Nephron progenitor cell (in vitro differentiated cells): ENCODE measurements around the gene GRM7.

Experiments
- DNase-seq: peaks from one replicate; pipeline ENCODE4 v3.0.0; 2021
- H3K27ac Mint-ChIP-seq: 2 replicates; pipeline ENCODE4 v1.8.0; 2021; ENCODE audit warnings: mild to moderate bottlenecking, moderate library complexity, mixed read lengths
- H3K27me3 Mint-ChIP-seq: 2 replicates; pipeline ENCODE4 v1.8.0; 2021; ENCODE audit warnings: mild to moderate bottlenecking, low read depth, mixed read lengths; ENCODE audit not compliant: poor library complexity
- H3K36me3 Mint-ChIP-seq: 2 replicates; pipeline ENCODE4 v1.8.0; 2021; ENCODE audit warnings: low read depth, mixed read lengths
- H3K4me1 Mint-ChIP-seq: 2 replicates; pipeline ENCODE4 v1.8.0; 2021; ENCODE audit warnings: mixed read lengths
- H3K4me3 Mint-ChIP-seq: 2 replicates; pipeline ENCODE4 v1.8.0; 2021; ENCODE audit warnings: mild to moderate bottlenecking, moderate library complexity, mixed read lengths
- H3K9me3 Mint-ChIP-seq: 2 replicates; pipeline ENCODE4 v1.8.0; 2021; ENCODE audit warnings: mild to moderate bottlenecking, moderate library complexity, mixed read lengths
- CTCF ChIP-seq: fragments of 200-600 bp; sonication (generic); IDR thresholded peaks from 2 replicates; pipeline ENCODE4 v1.5.0; 2021; ENCODE audit warnings: antibody characterized with exemption

GRM7 gene

GRCh38 chr3:6971933-6972332 is 111.0 kb downstream of the GRM7 start:
- Mint-ChIP-seq H3K4me3 (no peak overlapping the region), H3K4me1 (no peaks in the 10 kb centered on the region), H3K36me3 (no peaks in the 10 kb centered on the region), H3K27me3 (no peaks in the 10 kb centered on the region), H3K9me3 (no peaks in the 10 kb centered on the region), H3K27ac (no peak overlapping the region)
- no peak for TF ChIP-seq CTCF
- DNase-seq = no peak

- H3K9me3 Mint-ChIP-seq = no peaks in the 10 kb centered on the region
- no peak for DNase-seq
- no peak overlapping the region for H3K27ac Mint-ChIP-seq
- no peaks in the 10 kb centered on the region for H3K27me3 Mint-ChIP-seq
- no peak overlapping the region for H3K4me3 Mint-ChIP-seq
- peaks cover 9% of the 10 kb centered on the region for H3K4me1 Mint-ChIP-seq
- no peak for TF ChIP-seq CTCF
- no peaks in the 10 kb centered on the region for H3K36me3 Mint-ChIP-seq
Measured at GRCh38 chr3:6985848-6986247, 124.9 kb downstream of the GRM7 start.

GRCh38 chr3:6989608-6990291 is 128.8 kb downstream of the GRM7 start:
- DNase-seq = no peak
- no peak for TF ChIP-seq CTCF
- Mint-ChIP-seq H3K27ac (no peak overlapping the region), H3K9me3 (peaks cover 3% of the 10 kb centered on the region), H3K27me3 (peaks cover 4% of the 10 kb centered on the region), H3K36me3 (no peaks in the 10 kb centered on the region), H3K4me1 (peaks cover 19% of the 10 kb centered on the region), H3K4me3 (no peak overlapping the region)

- H3K4me3 Mint-ChIP-seq = no peak overlapping the region
Measured at GRCh38 chr3:6994081-6994668, 133.3 kb downstream of the GRM7 start.

GRCh38 chr3:7000501-7000900 is 139.6 kb downstream of the GRM7 start:
- Mint-ChIP-seq H3K27me3 (peaks cover 4% of the 10 kb centered on the region), H3K27ac (no peak overlapping the region), H3K9me3 (peaks cover 14% of the 10 kb centered on the region)

More at GRCh38 chr3:6994081-6994668, 133.3 kb downstream of the GRM7 start:
- H3K27ac Mint-ChIP-seq = no peak overlapping the region
- peaks cover 13% of the 10 kb centered on the region for H3K9me3 Mint-ChIP-seq
- H3K4me1 Mint-ChIP-seq = peaks cover 19% of the 10 kb centered on the region
- peak; percentile 14 for TF ChIP-seq CTCF
- DNase-seq = no peak
- peaks cover 4% of the 10 kb centered on the region for H3K27me3 Mint-ChIP-seq
- no peaks in the 10 kb centered on the region for H3K36me3 Mint-ChIP-seq

More at GRCh38 chr3:7000501-7000900, 139.6 kb downstream of the GRM7 start:
- no peak for DNase-seq
- no peaks in the 10 kb centered on the region for H3K4me1 Mint-ChIP-seq
- no peaks in the 10 kb centered on the region for H3K36me3 Mint-ChIP-seq
- no peak for TF ChIP-seq CTCF
- H3K4me3 Mint-ChIP-seq = no peak overlapping the region
